HUES64 (cell line): ENCODE data around the gene CBX2.

Experiments used
- H3K27ac ChIP-seq: 2 replicates; pipeline ENCODE4 v1.7.0; 2013; ENCODE audit warnings: low read depth, low read length, inconsistent platforms
- H3K27me3 ChIP-seq: 2 replicates; pipeline ENCODE4 v1.6.1; 2013; ENCODE audit warnings: mild to moderate bottlenecking, low read length; ENCODE audit not compliant: insufficient read depth
- H3K36me3 ChIP-seq: 2 replicates; pipeline ENCODE4 v1.6.1; 2013; ENCODE audit warnings: mild to moderate bottlenecking, low read length; ENCODE audit not compliant: insufficient read depth
- H3K4me1 ChIP-seq: 2 replicates; pipeline ENCODE4 v1.6.1; 2013; ENCODE audit warnings: mild to moderate bottlenecking, low read length, moderate library complexity; ENCODE audit not compliant: insufficient read depth
- H3K4me3 ChIP-seq: 2 replicates; pipeline ENCODE4 v1.5.1; 2013; ENCODE audit warnings: mild to moderate bottlenecking, low read length, moderate library complexity
- H3K9ac ChIP-seq: 2 replicates; pipeline ENCODE4 v1.6.1; 2013; ENCODE audit warnings: mild to moderate bottlenecking, low read depth, low read length
- H3K9me3 ChIP-seq: 2 replicates; pipeline ENCODE4 v1.6.1; 2013; ENCODE audit warnings: low read depth, low read length; ENCODE audit not compliant: insufficient read depth
- WGBS: fragments of 150-250, 120-280 bp; methylation state at CpG from one replicate; pipeline ENCODE4 v1.1.7; 2013; ENCODE audit warnings: missing lambda C conversion rate; 5-methylcytosine and 5-hydroxymethylcytosine counted together

CBX2 gene

GRCh38 chr17:79803997-79804855, 26.3 kb downstream of the CBX2 start:
- H3K9me3 ChIP-seq = peaks cover 5% of the 10 kb centered on the region; the same call in 1 of the 2 replicates
- peak overlapping the region; percentile 36 for H3K4me3 ChIP-seq
- H3K9ac ChIP-seq = no peak overlapping the region
- H3K27me3 ChIP-seq = peaks cover 100% of the 10 kb centered on the region
- no peaks in the 10 kb centered on the region for H3K36me3 ChIP-seq
- H3K27ac ChIP-seq = no peak overlapping the region
- H3K4me1 ChIP-seq = peaks cover 39% of the 10 kb centered on the region
- WGBS = 2% methylated on average over 76 of the region's 76 CpGs

- Histone ChIP-seq H3K27me3 (peaks cover 98% of the 10 kb centered on the region), H3K27ac (no peak overlapping the region)
- 9% methylated on average over 19 of the region's 22 CpGs for WGBS
These were observed 27.1 kb downstream of the CBX2 start for GRCh38 chr17:79804856-79805696.

GRCh38 chr17:79806446-79806760, 28.5 kb downstream of the CBX2 start:
- Histone ChIP-seq H3K9me3 (peaks cover 5% of the 10 kb centered on the region; the same call in 1 of the 2 replicates), H3K27ac (no peak overlapping the region), H3K4me1 (peaks cover 35% of the 10 kb centered on the region), H3K9ac (no peak overlapping the region), H3K27me3 (peaks cover 97% of the 10 kb centered on the region), H3K4me3 (no peak overlapping the region), H3K36me3 (no peaks in the 10 kb centered on the region)
- 30% methylated on average over 2 of the region's 4 CpGs for WGBS

More at GRCh38 chr17:79804856-79805696, 27.1 kb downstream of the CBX2 start:
- Histone ChIP-seq H3K9me3 (peaks cover 5% of the 10 kb centered on the region; the same call in 1 of the 2 replicates), H3K4me3 (no peak overlapping the region), H3K4me1 (peaks cover 34% of the 10 kb centered on the region), H3K36me3 (no peaks in the 10 kb centered on the region), H3K9ac (no peak overlapping the region)

GRCh38 chr17:79806863-79807720, 29.1 kb downstream of the CBX2 start:
- Histone ChIP-seq H3K4me3 (no peak overlapping the region), H3K27me3 (peaks cover 97% of the 10 kb centered on the region), H3K4me1 (peaks cover 38% of the 10 kb centered on the region)

GRCh38 chr17:79808763-79809529, 31.0 kb downstream of the CBX2 start:
- Histone ChIP-seq H3K27ac (no peak overlapping the region), H3K4me3 (no peak overlapping the region), H3K27me3 (peaks cover 94% of the 10 kb centered on the region), H3K9me3 (no peaks in the 10 kb centered on the region), H3K9ac (no peak overlapping the region), H3K4me1 (peaks cover 42% of the 10 kb centered on the region), H3K36me3 (no peaks in the 10 kb centered on the region)
- WGBS = 19% methylated on average over 20 of the region's 20 CpGs

More at GRCh38 chr17:79806863-79807720, 29.1 kb downstream of the CBX2 start:
- Histone ChIP-seq H3K27ac (no peak overlapping the region), H3K36me3 (no peaks in the 10 kb centered on the region), H3K9me3 (peaks cover 5% of the 10 kb centered on the region; the same call in 1 of the 2 replicates), H3K9ac (no peak overlapping the region)
- WGBS = 38% methylated on average over 13 of the region's 13 CpGs

GRCh38 chr17:79809530-79810129, 31.7 kb downstream of the CBX2 start:
- peaks cover 94% of the 10 kb centered on the region for H3K27me3 ChIP-seq
- no peaks in the 10 kb centered on the region for H3K36me3 ChIP-seq
- H3K9me3 ChIP-seq = no peaks in the 10 kb centered on the region
- H3K4me3 ChIP-seq = peak overlapping the region; percentile 34; the same call in 1 of the 2 replicates
- no peak overlapping the region; the same call in 1 of the 2 replicates for H3K27ac ChIP-seq
- H3K4me1 ChIP-seq = peaks cover 46% of the 10 kb centered on the region
- WGBS = 2% methylated on average over 39 of the region's 40 CpGs
- peak overlapping the region; percentile 61; the same call in 1 of the 2 replicates for H3K9ac ChIP-seq

GRCh38 chr17:79810130-79811010, 32.4 kb downstream of the CBX2 start:
- Histone ChIP-seq H3K27ac (no peak overlapping the region), H3K4me3 (peak overlapping the region; percentile 34), H3K4me1 (peaks cover 40% of the 10 kb centered on the region), H3K27me3 (peaks cover 94% of the 10 kb centered on the region), H3K9ac (peak overlapping the region; percentile 61; the same call in 1 of the 2 replicates), H3K36me3 (no peaks in the 10 kb centered on the region), H3K9me3 (no peaks in the 10 kb centered on the region)
- WGBS = 2% methylated on average over 66 of the region's 79 CpGs

- Histone ChIP-seq H3K4me1 (peaks cover 32% of the 10 kb centered on the region), H3K27ac (no peak overlapping the region), H3K9me3 (no peaks in the 10 kb centered on the region), H3K27me3 (peaks cover 94% of the 10 kb centered on the region), H3K4me3 (peak overlapping the region; percentile 17), H3K36me3 (no peaks in the 10 kb centered on the region), H3K9ac (no peak overlapping the region)
- 3% methylated on average over 66 of the region's 66 CpGs for WGBS
These were observed 33.3 kb downstream of the CBX2 start for GRCh38 chr17:79811011-79811867.
